Chondrocyte (in vitro differentiated cells): ENCODE results near the gene FUT2. TPM values are rescaled to one million over a fixed set of nuclear protein-coding genes. Genes with fewer than 3 reads are reported as not detected.

Experiments
- DNase-seq: peaks from one replicate; pipeline ENCODE4 v3.0.0; 2021; ENCODE audit warnings: mixed read lengths, low spot score
- H3K27ac Mint-ChIP-seq: one replicate; pipeline ENCODE4 v1.8.0; 2021; ENCODE audit warnings: mild to moderate bottlenecking, moderate library complexity, mixed read lengths; ENCODE audit not compliant: unreplicated experiment
- H3K27me3 Mint-ChIP-seq: 2 replicates; pipeline ENCODE4 v1.8.0; 2021; ENCODE audit warnings: low read depth, mixed read lengths
- H3K36me3 Mint-ChIP-seq: 2 replicates; pipeline ENCODE4 v1.8.0; 2021; ENCODE audit warnings: low read depth, mixed read lengths
- H3K4me1 Mint-ChIP-seq: 2 replicates; pipeline ENCODE4 v1.8.0; 2021; ENCODE audit warnings: low read depth, mild to moderate bottlenecking, mixed read lengths
- H3K4me3 Mint-ChIP-seq: one replicate; pipeline ENCODE4 v1.8.0; 2021; ENCODE audit warnings: mild to moderate bottlenecking, moderate library complexity, mixed read lengths; ENCODE audit not compliant: unreplicated experiment
- H3K9me3 Mint-ChIP-seq: 2 replicates; pipeline ENCODE4 v1.8.0; 2021; ENCODE audit warnings: low read depth, mixed read lengths
- total RNA-seq: library from RNA; stranded (reverse); gene quantifications from 3 replicates; pipeline ENCODE4 v1.2.1, GENCODE V29; 2021
- TF ChIP-seq, protein P1 (sequence below): fragments of 200-600 bp; sonication (generic); IDR thresholded peaks from 2 replicates; pipeline ENCODE4 v1.5.0; 2021; ENCODE audit warnings: antibody characterized with exemption, mild to moderate bottlenecking, moderate library complexity

Gene FUT2
- total RNA-seq, 1 donor from 2014 or later = not detected

DNA sequence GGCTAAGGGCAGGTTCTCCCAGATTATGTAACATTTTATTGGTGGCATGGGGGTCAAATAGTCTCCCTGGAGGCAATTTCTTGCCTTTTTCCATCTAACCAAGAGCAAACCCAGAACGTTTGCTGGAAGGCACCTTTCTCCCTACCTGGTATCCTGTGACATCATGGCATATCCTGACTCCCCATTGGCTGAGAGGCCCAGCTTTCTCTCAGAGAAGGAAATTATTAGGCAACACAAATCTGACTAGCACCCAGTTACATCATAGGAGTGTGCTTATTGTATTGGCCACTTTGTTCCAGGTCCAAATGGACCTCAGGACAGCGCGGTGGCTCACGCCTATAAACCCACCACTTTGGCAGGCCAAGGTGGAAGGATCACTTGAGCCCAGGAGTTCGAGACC, 36.0 kb upstream of the FUT2 start:
- DNase-seq = no peak
- Mint-ChIP-seq H3K9me3 (no peaks in the 10 kb centered on the region), H3K4me3 (no peak overlapping the region), H3K27ac (no peak overlapping the region), H3K4me1 (peaks cover 13% of the 10 kb centered on the region), H3K36me3 (no peaks in the 10 kb centered on the region), H3K27me3 (no peaks in the 10 kb centered on the region)
- TF ChIP-seq, protein P1, sequence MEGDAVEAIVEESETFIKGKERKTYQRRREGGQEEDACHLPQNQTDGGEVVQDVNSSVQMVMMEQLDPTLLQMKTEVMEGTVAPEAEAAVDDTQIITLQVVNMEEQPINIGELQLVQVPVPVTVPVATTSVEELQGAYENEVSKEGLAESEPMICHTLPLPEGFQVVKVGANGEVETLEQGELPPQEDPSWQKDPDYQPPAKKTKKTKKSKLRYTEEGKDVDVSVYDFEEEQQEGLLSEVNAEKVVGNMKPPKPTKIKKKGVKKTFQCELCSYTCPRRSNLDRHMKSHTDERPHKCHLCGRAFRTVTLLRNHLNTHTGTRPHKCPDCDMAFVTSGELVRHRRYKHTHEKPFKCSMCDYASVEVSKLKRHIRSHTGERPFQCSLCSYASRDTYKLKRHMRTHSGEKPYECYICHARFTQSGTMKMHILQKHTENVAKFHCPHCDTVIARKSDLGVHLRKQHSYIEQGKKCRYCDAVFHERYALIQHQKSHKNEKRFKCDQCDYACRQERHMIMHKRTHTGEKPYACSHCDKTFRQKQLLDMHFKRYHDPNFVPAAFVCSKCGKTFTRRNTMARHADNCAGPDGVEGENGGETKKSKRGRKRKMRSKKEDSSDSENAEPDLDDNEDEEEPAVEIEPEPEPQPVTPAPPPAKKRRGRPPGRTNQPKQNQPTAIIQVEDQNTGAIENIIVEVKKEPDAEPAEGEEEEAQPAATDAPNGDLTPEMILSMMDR = no peak

- H3K27me3 Mint-ChIP-seq = no peaks in the 10 kb centered on the region
- DNase-seq = no peak
- H3K27ac Mint-ChIP-seq = no peak overlapping the region
- H3K9me3 Mint-ChIP-seq = no peaks in the 10 kb centered on the region
- no peak overlapping the region for H3K4me3 Mint-ChIP-seq
- TF ChIP-seq, protein P1 = no peak
- H3K36me3 Mint-ChIP-seq = no peaks in the 10 kb centered on the region
- peaks cover 13% of the 10 kb centered on the region for H3K4me1 Mint-ChIP-seq
These were observed 34.7 kb upstream of the FUT2 start for GRCh38 chr19:48660852-48661710.

DNA sequence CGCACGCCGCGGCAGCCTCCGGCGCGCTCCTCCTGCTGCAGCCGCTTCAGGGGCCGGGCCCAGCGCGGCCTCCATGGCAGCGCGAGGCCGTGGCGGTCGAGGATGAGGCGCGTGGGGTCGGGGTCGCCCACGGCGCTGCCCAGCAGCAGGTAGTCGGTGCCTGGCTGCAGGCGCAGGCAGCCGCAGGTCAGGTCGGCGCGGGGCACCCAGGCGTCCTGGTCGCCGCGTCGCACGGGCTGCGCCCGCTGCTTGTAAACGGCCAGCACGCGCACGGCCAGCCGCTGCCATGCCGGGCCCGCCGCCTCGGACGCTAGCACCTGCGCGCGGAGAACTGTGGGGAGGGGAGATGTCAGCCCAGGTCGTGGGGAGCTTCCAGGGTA, 34.1 kb upstream of the FUT2 start:
- H3K27ac Mint-ChIP-seq = no peak overlapping the region
- H3K4me1 Mint-ChIP-seq = peaks cover 11% of the 10 kb centered on the region
- no peak for DNase-seq
- H3K9me3 Mint-ChIP-seq = no peaks in the 10 kb centered on the region
- no peaks in the 10 kb centered on the region for H3K36me3 Mint-ChIP-seq
- H3K4me3 Mint-ChIP-seq = no peak overlapping the region
- TF ChIP-seq, protein P1 = no peak
- H3K27me3 Mint-ChIP-seq = no peaks in the 10 kb centered on the region

DNA sequence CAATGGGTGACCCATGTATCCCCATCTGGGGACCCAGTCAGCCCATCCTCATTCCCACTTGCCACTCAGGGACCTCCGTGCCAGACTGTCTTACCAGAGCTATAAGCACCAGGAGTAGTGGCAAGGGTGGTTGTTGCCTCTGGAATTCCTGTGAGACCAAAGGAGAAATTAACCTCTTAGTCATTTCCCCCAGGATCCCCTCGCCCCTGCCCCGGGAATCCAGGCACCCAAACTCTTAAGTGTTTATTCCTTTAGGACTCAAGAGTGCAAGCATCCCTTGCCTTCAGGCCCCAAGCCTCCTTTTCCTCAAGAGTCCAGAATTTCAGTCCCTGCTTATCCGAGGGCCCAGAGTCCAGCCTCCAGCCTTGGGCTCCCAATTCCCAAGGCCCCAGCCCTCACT, 32.1 kb upstream of the FUT2 start:
- no peak for DNase-seq
- TF ChIP-seq, protein P1 = no peak
- Mint-ChIP-seq H3K9me3 (no peaks in the 10 kb centered on the region), H3K4me1 (peaks cover 5% of the 10 kb centered on the region), H3K36me3 (no peaks in the 10 kb centered on the region), H3K4me3 (no peak overlapping the region), H3K27ac (no peak overlapping the region), H3K27me3 (no peaks in the 10 kb centered on the region)

GRCh38 chr19:48664476-48664875, 31.3 kb upstream of the FUT2 start:
- TF ChIP-seq, protein P1 = no peak
- DNase-seq = no peak
- Mint-ChIP-seq H3K4me3 (no peak overlapping the region), H3K4me1 (peaks cover 5% of the 10 kb centered on the region), H3K9me3 (no peaks in the 10 kb centered on the region), H3K36me3 (no peaks in the 10 kb centered on the region), H3K27me3 (no peaks in the 10 kb centered on the region), H3K27ac (no peak overlapping the region)
